ENCODE measurements around the gene ABCB10.

GRCh38 chr1:229563241-229563640 lies 4.7 kb upstream of the ABCB10 start:
- TF ChIP-seq CTCF (IDR thresholded peaks at IDR 0.05; ENCODE audit: borderline replicate concordance, extremely low read depth, low read length, poor library complexity, severe bottlenecking) (no peak), EZH2 (IDR thresholded peaks at IDR 0.05; ENCODE audit: borderline replicate concordance, low read depth, low read length, severe bottlenecking) (no peak)

All from DND-41 (cell line).